Ishikawa (cell line): ENCODE results near the gene WWOX.

Experiments used
- CREB1 ChIP-seq: IDR thresholded peaks from 2 replicates; pipeline ENCODE4 v1.6.1; 2012; ENCODE audit warnings: low read depth
- RAD21 ChIP-seq: IDR thresholded peaks from 2 replicates; pipeline ENCODE4 v1.6.1; 2012; ENCODE audit warnings: low read depth
- TCF12 ChIP-seq: IDR thresholded peaks from 2 replicates; pipeline ENCODE4 v1.6.1; 2012; ENCODE audit warnings: low read depth

DNA sequence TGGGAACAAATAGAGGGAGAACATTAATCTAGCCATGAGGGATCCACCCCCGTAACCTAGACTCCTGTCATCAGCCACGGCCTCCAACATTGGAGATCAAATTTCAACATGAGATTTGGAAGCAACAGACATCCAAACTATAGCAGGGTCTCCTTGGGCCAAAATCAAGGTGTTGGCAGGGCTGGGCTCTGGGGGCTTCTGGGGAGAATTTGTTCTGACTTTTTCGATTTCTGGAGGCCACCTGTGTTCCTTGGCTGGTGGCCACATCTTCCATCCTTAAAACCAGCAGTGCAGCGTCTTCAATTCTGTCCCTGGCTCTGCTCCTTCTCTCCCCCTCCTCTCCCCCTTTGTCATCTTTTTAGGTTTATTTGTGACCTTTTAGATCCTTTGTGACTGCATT, 546.2 kb downstream of the WWOX start:
- TF ChIP-seq RAD21: no peak
- no peak for TF ChIP-seq TCF12
- TF ChIP-seq CREB1: no peak
